Skeletal muscle satellite cell (primary cell): Measurements from ENCODE around the gene ZNF488.

Source experiments
- H3K27me3 ChIP-seq: 2 replicates; pipeline ENCODE4 v1.7.0; 2013; ENCODE audit warnings: low read length; ENCODE audit not compliant: control insufficient read depth, insufficient read depth
- H3K36me3 ChIP-seq: 2 replicates; pipeline ENCODE4 v1.7.0; 2013; ENCODE audit warnings: mild to moderate bottlenecking, control low read depth, low read length; ENCODE audit not compliant: insufficient read depth
- H3K4me1 ChIP-seq: 2 replicates; pipeline ENCODE4 v1.7.0; 2013; ENCODE audit warnings: low read length; ENCODE audit not compliant: control insufficient read depth, insufficient read depth
- H3K4me2 ChIP-seq: 2 replicates; pipeline ENCODE4 v1.7.0; 2013; ENCODE audit warnings: mild to moderate bottlenecking, low read length
- H3K4me3 ChIP-seq: 2 replicates; pipeline ENCODE4 v1.7.0; 2013; ENCODE audit warnings: low read length
- H3K9ac ChIP-seq: 2 replicates; pipeline ENCODE4 v1.7.0; 2013; ENCODE audit warnings: mild to moderate bottlenecking, low read depth, low read length, moderate library complexity
- H3K9me3 ChIP-seq: replicated peaks from 2 replicates; pipeline ENCODE4 v1.7.0; 2013; ENCODE audit warnings: mild to moderate bottlenecking, control low read depth, low read length

ZNF488 gene

DNA sequence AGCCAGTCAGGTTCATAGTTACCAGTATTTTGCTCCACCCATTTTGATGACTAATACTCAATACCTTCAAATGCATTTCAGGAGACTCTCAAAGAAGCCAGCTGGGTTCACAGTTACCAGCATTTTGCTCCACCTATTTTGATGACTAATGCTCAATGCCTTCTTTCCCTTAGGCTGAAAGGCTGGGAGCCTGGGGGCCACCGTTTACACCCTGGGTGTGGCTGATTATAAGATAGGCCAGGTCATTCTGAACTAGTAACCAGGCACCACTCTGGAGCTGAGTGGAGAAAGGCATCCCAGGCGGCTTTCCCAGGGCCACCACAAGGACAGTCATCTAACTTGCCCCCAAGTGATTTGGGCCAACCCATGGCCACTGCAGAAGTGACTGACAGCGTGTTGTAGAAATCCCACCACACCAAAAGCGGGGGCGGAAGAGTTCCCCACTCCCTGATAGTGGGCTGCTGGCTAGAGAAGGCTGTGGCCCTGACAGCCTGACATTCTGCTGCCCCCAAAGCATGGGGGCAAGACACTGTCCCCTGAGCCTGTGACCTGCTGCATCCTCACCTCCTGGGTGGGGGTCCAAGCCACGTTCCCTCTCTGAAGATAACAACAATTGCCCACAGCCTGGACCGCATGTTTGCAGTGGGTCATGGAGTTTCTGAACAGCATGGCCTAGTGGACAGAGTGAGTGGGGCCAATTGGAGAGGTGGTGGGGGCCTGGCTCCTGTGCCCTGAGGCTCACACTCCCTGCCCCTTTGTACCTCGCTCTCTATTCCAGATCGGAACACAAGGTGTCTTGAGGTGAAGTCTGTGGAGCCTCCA is 23.0 kb upstream of the ZNF488 start:
- Histone ChIP-seq H3K9ac (no peak overlapping the region), H3K27me3 (peaks cover 11% of the 10 kb centered on the region), H3K9me3 (no peaks in the 10 kb centered on the region), H3K4me2 (no peak overlapping the region), H3K4me1 (peaks cover 19% of the 10 kb centered on the region), H3K4me3 (no peak overlapping the region), H3K36me3 (no peaks in the 10 kb centered on the region)

DNA sequence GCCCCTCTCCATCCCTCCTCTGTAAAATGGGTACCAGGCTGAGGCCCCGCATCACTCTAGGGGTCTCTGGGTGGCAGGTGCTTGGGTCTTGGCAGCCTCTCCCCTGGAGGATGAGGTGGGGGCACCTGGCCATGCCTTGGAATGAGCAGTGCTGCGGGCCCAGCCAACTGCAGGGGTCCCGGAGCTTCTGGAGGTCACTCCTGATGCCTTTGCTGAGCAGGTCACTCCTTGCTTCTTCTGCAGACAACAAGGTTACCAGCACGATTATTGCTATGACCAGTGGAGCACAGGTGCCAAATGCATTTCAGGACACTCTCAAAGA is 22.4 kb upstream of the ZNF488 start:
- no peaks in the 10 kb centered on the region for H3K9me3 ChIP-seq
- H3K36me3 ChIP-seq, result no peaks in the 10 kb centered on the region
- peaks cover 19% of the 10 kb centered on the region for H3K4me1 ChIP-seq
- peaks cover 7% of the 10 kb centered on the region for H3K27me3 ChIP-seq
- H3K9ac ChIP-seq, result no peak overlapping the region
- no peak overlapping the region for H3K4me2 ChIP-seq
- no peak overlapping the region for H3K4me3 ChIP-seq

GRCh38 chr10:47405857-47406547 is 21.9 kb upstream of the ZNF488 start:
- Histone ChIP-seq H3K4me2 (no peak overlapping the region), H3K9ac (no peak overlapping the region), H3K4me3 (no peak overlapping the region), H3K36me3 (no peaks in the 10 kb centered on the region), H3K9me3 (no peaks in the 10 kb centered on the region), H3K27me3 (peaks cover 5% of the 10 kb centered on the region), H3K4me1 (peaks cover 19% of the 10 kb centered on the region)

DNA sequence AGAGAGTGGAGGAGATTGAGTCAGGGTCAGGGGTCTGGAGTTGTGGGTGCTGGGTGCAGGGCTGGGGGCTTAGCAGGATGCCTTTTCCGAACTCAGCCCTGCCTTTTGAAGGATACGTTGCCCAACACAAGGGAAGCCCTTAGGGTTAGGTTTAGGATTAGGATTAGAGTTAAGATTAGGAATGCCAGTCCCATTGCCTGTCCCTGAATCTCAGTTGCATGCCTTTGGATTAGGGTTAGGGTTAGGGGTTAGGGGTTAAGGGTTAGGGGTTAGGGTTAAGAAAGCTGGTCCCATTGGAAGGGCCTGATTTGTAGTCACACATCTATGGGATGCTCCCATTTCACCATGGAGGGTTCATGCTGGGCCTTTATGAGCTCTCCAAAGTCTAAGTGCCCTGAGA is 20.8 kb upstream of the ZNF488 start:
- no peaks in the 10 kb centered on the region for H3K9me3 ChIP-seq
- H3K36me3 ChIP-seq, result no peaks in the 10 kb centered on the region
- peaks cover 7% of the 10 kb centered on the region for H3K27me3 ChIP-seq
- no peak overlapping the region for H3K4me3 ChIP-seq
- H3K4me1 ChIP-seq, result peaks cover 19% of the 10 kb centered on the region
- no peak overlapping the region for H3K4me2 ChIP-seq
- no peak overlapping the region for H3K9ac ChIP-seq

GRCh38 chr10:47404446-47404845 is 20.4 kb upstream of the ZNF488 start:
- H3K36me3 ChIP-seq, result no peaks in the 10 kb centered on the region
- no peaks in the 10 kb centered on the region for H3K9me3 ChIP-seq
- peaks cover 19% of the 10 kb centered on the region for H3K4me1 ChIP-seq
- no peak overlapping the region for H3K4me2 ChIP-seq
- H3K9ac ChIP-seq, result no peak overlapping the region
- H3K27me3 ChIP-seq, result peaks cover 10% of the 10 kb centered on the region
- H3K4me3 ChIP-seq, result no peak overlapping the region

DNA sequence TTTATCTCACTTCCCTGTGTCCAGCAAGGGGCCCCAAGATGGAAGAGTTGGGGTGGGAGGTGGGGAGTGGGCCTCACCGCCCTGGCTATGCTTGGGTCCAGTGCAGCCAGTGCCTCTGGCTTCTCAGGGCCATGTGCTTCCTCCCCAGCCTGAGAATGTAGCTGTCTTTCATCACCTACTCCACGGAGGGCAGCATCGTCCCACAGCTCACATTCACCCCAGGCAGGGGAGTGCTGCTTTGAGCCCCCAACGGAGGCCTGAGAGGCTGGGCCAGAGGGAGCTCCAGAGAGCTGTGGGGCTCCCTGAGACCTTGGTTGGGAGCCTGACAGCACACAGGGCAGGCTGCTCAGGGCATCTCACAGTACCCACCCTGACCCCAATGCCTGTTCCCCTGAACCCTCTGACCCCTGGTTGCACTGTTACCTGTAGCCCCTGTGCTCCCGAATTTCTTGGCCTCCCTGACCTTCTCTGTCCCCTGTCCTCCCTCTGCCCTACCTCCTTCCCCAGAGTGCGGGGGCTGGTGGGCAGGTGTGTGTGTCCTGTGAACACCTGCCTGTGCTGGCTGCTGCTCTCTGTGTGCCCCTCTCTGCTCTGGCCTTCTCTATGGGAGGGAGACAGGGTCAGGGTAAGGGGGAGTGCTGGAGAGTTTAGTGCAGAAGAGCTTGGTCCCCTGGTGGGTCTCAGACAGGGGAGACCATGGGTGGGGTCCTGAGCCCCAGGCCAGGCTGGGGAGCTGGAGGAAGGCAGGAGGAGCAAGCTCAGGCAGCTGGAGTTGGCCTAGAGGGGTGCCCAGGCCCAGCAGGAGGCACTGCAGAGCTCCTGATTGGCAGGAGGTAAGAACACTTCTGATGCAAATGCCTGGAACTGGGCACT is 19.6 kb upstream of the ZNF488 start:
- H3K4me1 ChIP-seq, result peaks cover 19% of the 10 kb centered on the region
- H3K4me3 ChIP-seq, result peak overlapping the region; percentile 13
- no peak overlapping the region for H3K9ac ChIP-seq
- H3K36me3 ChIP-seq, result no peaks in the 10 kb centered on the region
- peak overlapping the region; percentile 30 for H3K4me2 ChIP-seq
- H3K27me3 ChIP-seq, result peaks cover 14% of the 10 kb centered on the region
- H3K9me3 ChIP-seq, result no peaks in the 10 kb centered on the region

GRCh38 chr10:47402641-47403301 is 18.7 kb upstream of the ZNF488 start:
- peak overlapping the region; percentile 37 for H3K4me2 ChIP-seq
- peak overlapping the region; percentile 10 for H3K9ac ChIP-seq
- H3K27me3 ChIP-seq, result peaks cover 22% of the 10 kb centered on the region
- H3K9me3 ChIP-seq, result peaks cover 2% of the 10 kb centered on the region
- H3K36me3 ChIP-seq, result no peaks in the 10 kb centered on the region
- peaks cover 19% of the 10 kb centered on the region for H3K4me1 ChIP-seq
- peak overlapping the region; percentile 21 for H3K4me3 ChIP-seq

DNA sequence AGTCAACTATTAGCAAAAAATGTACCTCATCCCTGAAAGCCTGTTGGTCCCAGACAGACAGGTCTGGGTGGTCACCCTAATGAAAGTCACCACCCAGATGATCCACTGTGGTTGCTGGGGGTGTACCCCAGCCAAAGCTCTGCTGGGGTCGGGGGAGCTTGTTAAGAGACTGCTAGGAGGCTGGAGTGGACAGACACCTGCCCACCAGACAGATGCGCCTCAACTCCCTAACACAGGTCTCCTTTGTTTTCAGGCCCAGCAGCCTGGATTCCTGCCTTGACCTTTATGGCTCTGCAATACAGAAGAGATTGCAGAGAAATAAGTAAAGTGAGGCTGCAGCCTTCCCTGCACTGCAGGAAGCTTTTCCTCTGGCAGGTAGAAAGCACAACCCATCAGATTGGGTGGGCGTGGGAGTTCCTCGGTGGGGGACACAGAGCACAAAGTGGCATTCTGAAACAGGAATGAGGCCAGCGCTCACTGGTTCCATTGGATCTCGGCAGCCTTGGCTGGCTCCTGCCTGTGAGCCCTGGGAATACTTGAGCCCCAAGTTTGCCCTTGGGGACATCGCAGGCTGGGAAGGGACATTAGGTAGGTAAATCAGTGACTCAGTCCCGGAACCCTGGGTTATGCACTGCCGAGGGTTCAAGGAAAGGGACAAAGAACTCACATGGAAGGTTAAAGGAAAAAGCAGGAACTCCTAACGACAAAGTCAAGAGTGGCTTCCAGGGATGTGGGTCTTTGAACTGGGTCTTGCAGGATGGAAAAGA is 18.0 kb upstream of the ZNF488 start:
- Histone ChIP-seq H3K9me3 (peaks cover 2% of the 10 kb centered on the region), H3K4me3 (no peak overlapping the region), H3K9ac (no peak overlapping the region), H3K4me1 (peaks cover 19% of the 10 kb centered on the region), H3K4me2 (no peak overlapping the region), H3K36me3 (no peaks in the 10 kb centered on the region), H3K27me3 (peaks cover 22% of the 10 kb centered on the region)

DNA sequence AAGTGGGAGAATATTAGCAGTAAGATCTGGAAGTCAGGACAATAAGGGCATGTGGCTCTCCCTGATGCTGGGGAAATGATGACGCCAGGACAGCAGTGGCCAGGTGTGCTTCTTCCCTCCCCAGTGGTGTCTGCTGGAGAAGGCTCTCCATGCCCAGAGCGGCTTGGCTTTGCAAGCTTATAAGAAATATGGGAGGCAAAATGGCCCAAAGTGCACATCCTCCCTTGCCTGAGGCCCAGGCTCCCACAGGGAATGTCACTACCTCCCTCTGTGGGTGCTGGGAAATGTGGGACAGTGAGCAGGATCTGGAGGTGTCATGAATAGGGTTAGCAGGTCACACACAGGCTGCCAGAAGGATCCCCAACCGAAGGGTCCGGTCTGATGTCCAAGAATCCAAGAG is 17.1 kb upstream of the ZNF488 start:
- H3K4me2 ChIP-seq, result no peak overlapping the region
- no peaks in the 10 kb centered on the region for H3K36me3 ChIP-seq
- no peak overlapping the region for H3K9ac ChIP-seq
- no peak overlapping the region for H3K4me3 ChIP-seq
- H3K9me3 ChIP-seq, result peaks cover 2% of the 10 kb centered on the region
- peaks cover 28% of the 10 kb centered on the region for H3K27me3 ChIP-seq
- peaks cover 19% of the 10 kb centered on the region for H3K4me1 ChIP-seq

- peaks cover 19% of the 10 kb centered on the region for H3K4me1 ChIP-seq
- H3K27me3 ChIP-seq, result peaks cover 29% of the 10 kb centered on the region
- H3K4me2 ChIP-seq, result no peak overlapping the region
- H3K4me3 ChIP-seq, result no peak overlapping the region
- no peak overlapping the region for H3K9ac ChIP-seq
- H3K36me3 ChIP-seq, result no peaks in the 10 kb centered on the region
- peaks cover 2% of the 10 kb centered on the region for H3K9me3 ChIP-seq
Observed at GRCh38 chr10:47400786-47401185, 16.7 kb upstream of the ZNF488 start.
